Neutrophil (primary cell): ENCODE data around the gene GID8.

Experiments used
- H3K27ac ChIP-seq: fragments of 200-600 bp; sonication (generic); 2 replicates; pipeline ENCODE4 v1.5.1; 2016; ENCODE audit warnings: mild to moderate bottlenecking, moderate library complexity
- H3K27me3 ChIP-seq: fragments of 200-600 bp; sonication (generic); 2 replicates; pipeline ENCODE4 v1.6.0; 2016; ENCODE audit warnings: mild to moderate bottlenecking
- H3K36me3 ChIP-seq: fragments of 200-600 bp; sonication (generic); 2 replicates; pipeline ENCODE4 v1.5.1; 2017
- H3K4me1 ChIP-seq, 2 experiments: fragments of 200-600 bp in 1 of 2; sonication (generic) in 1 of 2; 1 replicate in 1 of 2; 2 replicates in 1 of 2; pipeline versions ENCODE4 v1.5.1 to v1.6.1; 2013 to 2016; ENCODE audit warnings: low read depth in 1 of 2, low read length in 1 of 2, mild to moderate bottlenecking in 1 of 2, moderate library complexity in 1 of 2; ENCODE audit not compliant: control insufficient read depth in 1 of 2, insufficient read depth in 1 of 2
- H3K4me3 ChIP-seq, 2 experiments: fragments of 200-600 bp in 1 of 2; sonication (generic) in 1 of 2; 1 replicate in 1 of 2; 2 replicates in 1 of 2; pipeline ENCODE4 v1.5.1; 2013 to 2016; ENCODE audit warnings: low read depth in 1 of 2, low read length in 1 of 2, mild to moderate bottlenecking in 1 of 2, moderate library complexity in 1 of 2
- H3K9me3 ChIP-seq: fragments of 200-600 bp; sonication (generic); 2 replicates; pipeline ENCODE4 v1.5.1; 2016
- CTCF ChIP-seq: fragments of 200-600 bp; sonication (generic); IDR thresholded peaks from 2 replicates; pipeline ENCODE4 v1.5.1; 2016; ENCODE audit warnings: antibody characterized with exemption

Gene GID8

GRCh38 chr20:62962221-62962879 is 24.4 kb downstream of the GID8 start:
- Histone ChIP-seq H3K27ac (no peak overlapping the region), H3K4me3 (no peak overlapping the region), H3K36me3 (peaks cover 17% of the 10 kb centered on the region), H3K27me3 (no peaks in the 10 kb centered on the region), H3K9me3 (no peaks in the 10 kb centered on the region), H3K4me1 (peaks cover 0 to 3% of the 10 kb centered on the region in 2 experiments)
- no peak for TF ChIP-seq CTCF

- TF ChIP-seq CTCF = no peak
- peaks cover 17% of the 10 kb centered on the region for H3K36me3 ChIP-seq
- no peaks in the 10 kb centered on the region for H3K9me3 ChIP-seq
- H3K4me3 ChIP-seq = no peak overlapping the region
- no peaks in the 10 kb centered on the region for H3K27me3 ChIP-seq
- peaks cover 0 to 3% of the 10 kb centered on the region in 2 experiments for H3K4me1 ChIP-seq
- no peak overlapping the region for H3K27ac ChIP-seq
Observed at GRCh38 chr20:62962891-62963613, 25.1 kb downstream of the GID8 start.

GRCh38 chr20:62963614-62964397 is 25.9 kb downstream of the GID8 start:
- no peak overlapping the region for H3K4me3 ChIP-seq
- peaks cover 17% of the 10 kb centered on the region for H3K36me3 ChIP-seq
- H3K4me1 ChIP-seq = peaks cover 0 to 3% of the 10 kb centered on the region in 2 experiments
- H3K9me3 ChIP-seq = no peaks in the 10 kb centered on the region
- peaks cover 3% of the 10 kb centered on the region for H3K27me3 ChIP-seq
- no peak for TF ChIP-seq CTCF
- H3K27ac ChIP-seq = no peak overlapping the region

- Histone ChIP-seq H3K27ac (no peak overlapping the region), H3K9me3 (no peaks in the 10 kb centered on the region), H3K27me3 (peaks cover 12% of the 10 kb centered on the region), H3K4me1 (no peaks in the 10 kb centered on the region), H3K4me3 (no peak overlapping the region), H3K36me3 (peaks cover 17% of the 10 kb centered on the region)
- TF ChIP-seq CTCF = no peak
Observed at GRCh38 chr20:62964700-62965099, 26.8 kb downstream of the GID8 start.

- no peaks in the 10 kb centered on the region for H3K9me3 ChIP-seq
- no peaks in the 10 kb centered on the region for H3K4me1 ChIP-seq
- H3K36me3 ChIP-seq = peaks cover 17% of the 10 kb centered on the region
- H3K4me3 ChIP-seq = no peak overlapping the region
- peaks cover 19% of the 10 kb centered on the region for H3K27me3 ChIP-seq
- H3K27ac ChIP-seq = no peak overlapping the region
- no peak for TF ChIP-seq CTCF
Observed at GRCh38 chr20:62965363-62965771, 27.4 kb downstream of the GID8 start.
